Smooth muscle cell (in vitro differentiated cells): ENCODE results near the gene CDC42BPB. TPM values are rescaled to one million over a fixed set of nuclear protein-coding genes. Genes with fewer than 3 reads are reported as not detected.
A peak's percentile ranks its signal among the peaks of the same experiment; 100 is the strongest.

Experiments used
- DNase-seq: peaks from one replicate; lab custom pipeline; 2025; ENCODE audit not compliant: unreplicated experiment; lab: John Stamatoyannopoulos, UW
- H2AFZ ChIP-seq: fragments of 200-600 bp; sonication (generic); 2 replicates; pipeline ENCODE4 v1.6.0; 2016; ENCODE audit warnings: antibody characterized with exemption, low read depth, mild to moderate bottlenecking
- H3F3A ChIP-seq: fragments of 200-600 bp; sonication (generic); 2 replicates; pipeline ENCODE4 v1.6.0; 2017; ENCODE audit warnings: antibody characterized with exemption, low read depth
- H3K27ac ChIP-seq: fragments of 200-600 bp; sonication (generic); 2 replicates; pipeline ENCODE4 v1.5.1; 2016; ENCODE audit warnings: low read depth, mild to moderate bottlenecking
- H3K27me3 ChIP-seq: fragments of 200-600 bp; sonication (generic); 2 replicates; pipeline ENCODE4 v1.6.1; 2016; ENCODE audit warnings: low read depth, mild to moderate bottlenecking
- H3K36me3 ChIP-seq: fragments of 200-600 bp; sonication (generic); 2 replicates; pipeline ENCODE4 v1.5.1; 2016; ENCODE audit warnings: low read depth
- H3K4me1 ChIP-seq: fragments of 200-600 bp; sonication (generic); 2 replicates; pipeline ENCODE4 v1.5.1; 2016; ENCODE audit warnings: low read depth
- H3K4me2 ChIP-seq: fragments of 200-600 bp; sonication (generic); 2 replicates; pipeline ENCODE4 v1.6.0; 2016; ENCODE audit warnings: mild to moderate bottlenecking
- H3K4me3 ChIP-seq: fragments of 200-600 bp; sonication (generic); 2 replicates; pipeline ENCODE4 v1.5.1; 2016; ENCODE audit warnings: mild to moderate bottlenecking
- H3K79me2 ChIP-seq: fragments of 200-600 bp; sonication (generic); 2 replicates; pipeline ENCODE4 v1.6.0; 2016; ENCODE audit warnings: low read depth, mild to moderate bottlenecking
- H3K9ac ChIP-seq: fragments of 200-600 bp; sonication (generic); 2 replicates; pipeline ENCODE4 v1.6.0; 2016; ENCODE audit warnings: low read depth
- H3K9me3 ChIP-seq: fragments of 200-600 bp; sonication (generic); replicated peaks from 2 replicates; pipeline ENCODE4 v1.5.1; 2016; ENCODE audit warnings: low read depth
- H4K20me1 ChIP-seq: fragments of 200-600 bp; sonication (generic); 2 replicates; pipeline ENCODE4 v1.6.0; 2016; ENCODE audit warnings: low read depth
- CTCF ChIP-seq: fragments of 200-600 bp; sonication (generic); IDR thresholded peaks from 2 replicates; pipeline ENCODE4 v1.5.1; 2017; ENCODE audit warnings: borderline replicate concordance, mild to moderate bottlenecking, antibody characterized with exemption; ENCODE audit not compliant: insufficient read depth, poor library complexity, severe bottlenecking
- WGBS: methylation state at CpG from one replicate; pipeline ENCODE4 v1.1.7; 2016; ENCODE audit warnings: low lambda C conversion rate; 5-methylcytosine and 5-hydroxymethylcytosine counted together
- polyA plus RNA-seq: library from polyadenylated mRNA; unstranded; fragments of >200 nt; fragmentation: Nextera tagmentation; extraction: Ambion mirVana; gene quantifications from 2 replicates; pipeline ENCODE4 v1.2.1, GENCODE V29; 2016
- total RNA-seq: library from RNA; depleted of rRNA; stranded (reverse); fragments of >200 nt; gene quantifications from 2 replicates; pipeline ENCODE4 v1.2.3, GENCODE V29; 2014

The CDC42BPB gene
- total and polyA plus RNA-seq, 2 experiments from 2014 or later = 11.3 to 71.2 TPM

GRCh38 chr14:103085106-103086091 lies 28.1 kb upstream of the CDC42BPB start:
- no peak for DNase-seq
- Histone ChIP-seq H3F3A (no peaks in the 10 kb centered on the region), H3K9me3 (no peaks in the 10 kb centered on the region), H3K9ac (no peak overlapping the region), H3K79me2 (no peaks in the 10 kb centered on the region), H3K36me3 (no peaks in the 10 kb centered on the region), H3K4me3 (no peak overlapping the region), H3K4me2 (no peak overlapping the region), H2AFZ (no peak overlapping the region), H4K20me1 (no peaks in the 10 kb centered on the region), H3K27ac (no peak overlapping the region), H3K4me1 (no peaks in the 10 kb centered on the region), H3K27me3 (peaks cover 18% of the 10 kb centered on the region)
- peak; percentile 23 for TF ChIP-seq CTCF
- WGBS = 81% methylated on average over 22 of the region's 24 CpGs

DNA sequence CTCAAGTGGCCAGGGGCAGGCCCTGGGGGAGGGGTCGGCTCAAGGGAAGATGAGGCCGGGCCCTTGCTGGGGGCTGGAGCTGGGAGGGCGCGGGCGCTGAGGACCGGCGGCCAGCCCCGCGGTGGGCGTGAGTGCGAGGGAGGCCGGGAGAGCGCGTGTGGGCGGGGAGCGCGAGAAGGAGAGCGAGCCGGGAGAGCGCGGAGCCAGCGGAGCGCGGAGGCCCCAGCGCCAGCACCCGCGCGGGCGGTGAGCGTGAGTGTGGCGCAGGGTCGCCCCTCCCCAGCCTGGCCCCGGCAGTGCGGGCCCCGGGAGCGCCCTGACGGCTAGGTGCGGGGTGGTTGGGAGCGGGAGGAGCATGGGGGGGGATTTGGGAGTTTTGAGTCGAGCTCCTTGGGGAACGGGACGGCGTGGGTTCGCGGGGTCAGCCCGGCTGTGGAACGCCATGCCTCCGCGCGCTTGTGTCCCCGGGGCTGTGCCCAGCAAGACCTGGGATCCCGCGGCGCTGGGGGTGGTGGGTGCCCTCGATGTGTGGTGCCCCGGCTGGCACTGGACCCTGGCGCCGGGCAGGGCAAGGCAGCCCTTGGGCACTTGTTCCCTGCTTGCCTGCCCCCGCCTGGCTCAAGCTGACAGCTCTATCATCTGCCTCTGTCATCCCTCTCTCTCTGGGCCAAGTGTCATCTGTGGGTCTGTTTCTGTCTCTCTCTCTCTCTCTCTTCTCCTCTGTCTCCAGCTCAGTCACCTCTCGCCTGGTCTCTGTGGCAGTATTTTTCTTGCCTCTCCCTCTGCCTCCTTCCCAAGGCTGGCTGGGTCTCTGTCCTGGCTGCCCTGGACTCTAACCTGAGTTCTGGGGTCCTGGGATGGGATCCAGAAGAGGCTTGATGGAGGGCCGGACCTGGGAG lies 26.9 kb upstream of the CDC42BPB start, which contains the start of gene LBHD2:
Gene LBHD2, plus strand, starts transcription at position 190 of the 899 bp plus-strand sequence. CDS start 1,803 bp downstream, outside the sequence.
- Histone ChIP-seq H4K20me1 (no peaks in the 10 kb centered on the region), H2AFZ (no peak within 1 kb of the TSS), H3K79me2 (no peaks in the 10 kb centered on the region), H3K9ac (no peak within 1 kb of the TSS), H3K4me2 (peak within 1 kb of the TSS; percentile 81), H3K36me3 (no peaks in the 10 kb centered on the region), H3K4me3 (peak within 1 kb of the TSS; percentile 31), H3K27ac (no peak within 1 kb of the TSS), H3F3A (no peaks in the 10 kb centered on the region), H3K27me3 (peaks cover 18% of the 10 kb centered on the region), H3K9me3 (no peaks in the 10 kb centered on the region), H3K4me1 (no peaks in the 10 kb centered on the region)
- WGBS = 67% methylated on average over 21 of the region's 61 CpGs
- no peak for DNase-seq
- TF ChIP-seq CTCF = no peak

DNA sequence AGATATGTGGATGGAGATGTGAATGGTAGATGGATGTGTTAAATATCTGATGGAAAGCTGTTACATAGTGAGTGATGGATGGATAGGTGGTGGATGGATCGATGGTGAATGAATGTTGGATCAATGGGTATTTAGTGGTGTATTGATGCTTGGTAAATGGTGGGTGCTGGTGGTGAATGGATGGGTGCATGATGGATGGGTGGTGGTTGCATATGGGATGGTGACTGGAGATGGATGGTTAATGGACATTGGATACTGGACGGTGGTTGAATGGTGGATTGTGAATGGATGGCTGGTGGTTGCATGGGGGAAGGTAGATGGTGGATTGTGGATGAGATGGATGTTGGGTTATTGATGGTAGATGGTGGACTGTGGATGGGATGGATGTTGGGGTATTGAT lies 24.6 kb upstream of the CDC42BPB start:
- DNase-seq = no peak

More for the DNA sequence above, 24.6 kb upstream of the CDC42BPB start:
- no peak overlapping the region for H3K27ac ChIP-seq
- no peak overlapping the region for H3K4me3 ChIP-seq
- H3K79me2 ChIP-seq = no peaks in the 10 kb centered on the region
- 100% methylated on average over 2 of the region's 2 CpGs for WGBS
- no peaks in the 10 kb centered on the region for H3K4me1 ChIP-seq
- H4K20me1 ChIP-seq = no peaks in the 10 kb centered on the region
- H3K9ac ChIP-seq = no peak overlapping the region
- H2AFZ ChIP-seq = no peak overlapping the region
- H3K9me3 ChIP-seq = no peaks in the 10 kb centered on the region
- no peak overlapping the region for H3K4me2 ChIP-seq
- H3K36me3 ChIP-seq = no peaks in the 10 kb centered on the region
- no peaks in the 10 kb centered on the region for H3F3A ChIP-seq
- TF ChIP-seq CTCF = no peak
- H3K27me3 ChIP-seq = peaks cover 18% of the 10 kb centered on the region
